Activated naive CD4-positive, alpha-beta T cell (primary cell): Measurements from ENCODE around the gene VPS9D1.
A peak's percentile ranks its signal among the peaks of the same experiment; 100 is the strongest.

Experiments
- DNase-seq, 4 experiments: peaks; one replicate each; lab custom pipeline; 2025; lab: John Stamatoyannopoulos, UW

Gene VPS9D1

GRCh38 chr16:89720813-89721545, at the start of gene VPS9D1, which contains the start of gene ZNF276:
Gene VPS9D1 (minus strand): TSS chr16:89720898. CDS start chr16:89720861, 37 bp downstream.
Gene ZNF276 (plus strand): TSS chr16:89721537. CDS start chr16:89721641, 104 bp downstream.
- peak; percentile 70 to 87 (median 75) for DNase-seq

GRCh38 chr16:89770367-89770766, 49.7 kb upstream of the VPS9D1 start:
- DNase-seq, result no peak

- DNase-seq, result no peak
Observed at GRCh38 chr16:89765292-89765830, 44.7 kb upstream of the VPS9D1 start.

- no peak for DNase-seq
Observed at GRCh38 chr16:89764711-89765201, 44.1 kb upstream of the VPS9D1 start.

GRCh38 chr16:89761304-89761922, 40.7 kb upstream of the VPS9D1 start:
- DNase-seq, result no peak

GRCh38 chr16:89759746-89760340, 39.1 kb upstream of the VPS9D1 start:
- DNase-seq, result no peak

- no peak for DNase-seq
Observed at GRCh38 chr16:89749637-89750036, 28.9 kb upstream of the VPS9D1 start.

GRCh38 chr16:89748921-89749320, 28.2 kb upstream of the VPS9D1 start:
- no peak for DNase-seq

GRCh38 chr16:89748076-89748475, 27.4 kb upstream of the VPS9D1 start:
- no peak for DNase-seq

- no peak for DNase-seq
Observed at GRCh38 chr16:89746043-89746442, 25.3 kb upstream of the VPS9D1 start.

- no peak for DNase-seq
Observed at GRCh38 chr16:89744813-89745212, 24.1 kb upstream of the VPS9D1 start.

GRCh38 chr16:89742948-89743347, 22.2 kb upstream of the VPS9D1 start:
- DNase-seq, result no peak

GRCh38 chr16:89741342-89742014, 20.8 kb upstream of the VPS9D1 start:
- no peak for DNase-seq

GRCh38 chr16:89739383-89739782, 18.7 kb upstream of the VPS9D1 start:
- DNase-seq, result no peak

- no peak for DNase-seq
Observed at GRCh38 chr16:89738538-89739317, 18.0 kb upstream of the VPS9D1 start.

- DNase-seq, result no peak
Observed at GRCh38 chr16:89738072-89738377, 17.3 kb upstream of the VPS9D1 start.

- DNase-seq, result peak in 2 of 4 experiments; percentile 27 to 31
Observed at GRCh38 chr16:89737341-89738071, 16.8 kb upstream of the VPS9D1 start.

- DNase-seq, result no peak
Observed at GRCh38 chr16:89736554-89736953, 15.9 kb upstream of the VPS9D1 start.

- no peak for DNase-seq
Observed at GRCh38 chr16:89733792-89734191, 13.1 kb upstream of the VPS9D1 start.

- DNase-seq, result no peak
Observed at GRCh38 chr16:89733322-89733721, 12.6 kb upstream of the VPS9D1 start.

GRCh38 chr16:89732918-89733242, 12.2 kb upstream of the VPS9D1 start:
- DNase-seq, result no peak
